SK-N-MC (cell line): ENCODE measurements around the gene PRMT7.

Source experiments
- EZH2 ChIP-seq: fragments of 200-600 bp; sonication (generic); IDR thresholded peaks from one replicate; pipeline ENCODE4 v1.6.1; 2017; ENCODE audit warnings: antibody characterized with exemption
- POLR2AphosphoS5 ChIP-seq: IDR thresholded peaks from 2 replicates; pipeline ENCODE4 v1.6.1; 2012; ENCODE audit warnings: mild to moderate bottlenecking, low read depth, low read length, borderline replicate concordance

DNA sequence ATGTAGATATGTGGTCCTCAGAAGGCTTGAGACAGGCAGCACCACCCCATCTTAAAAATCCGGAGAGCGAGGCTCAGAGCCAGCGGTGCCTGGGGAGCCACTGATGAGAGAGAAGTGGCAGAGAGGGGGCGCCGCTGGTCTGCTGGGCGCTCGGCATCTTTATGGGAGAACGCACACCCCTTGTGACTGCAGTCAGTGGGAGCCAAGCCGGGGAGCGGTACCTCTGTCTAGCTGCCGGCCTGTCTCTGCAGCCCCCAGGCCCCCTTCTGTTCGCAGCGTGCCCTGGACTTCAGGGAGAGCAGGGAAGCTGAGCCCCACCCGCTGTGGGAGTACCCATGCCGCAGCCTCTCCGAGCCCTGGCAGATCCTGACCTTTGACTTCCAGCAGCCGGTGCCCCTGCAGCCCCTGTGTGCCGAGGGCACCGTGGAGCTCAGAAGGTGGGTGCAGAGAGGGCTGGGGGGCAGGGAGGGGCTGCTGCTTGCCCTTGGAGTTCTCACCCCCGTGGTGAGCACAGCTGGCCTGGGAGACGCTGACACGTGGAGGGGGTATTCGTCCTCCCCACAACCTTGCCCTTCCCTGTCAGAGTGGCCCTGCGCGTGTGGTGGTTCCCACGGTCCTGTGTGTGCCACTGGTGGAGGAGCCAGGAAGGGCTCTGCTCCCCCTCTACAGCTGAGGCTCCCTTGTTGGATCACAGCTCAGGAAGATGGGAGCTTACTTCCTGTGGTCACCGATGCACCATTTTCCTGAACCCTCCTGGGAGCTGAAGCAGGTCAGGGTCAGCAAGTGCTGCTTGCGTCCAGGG is 44.8 kb downstream of the PRMT7 start:
- TF ChIP-seq EZH2 (no peak), POLR2AphosphoS5 (no peak)
